ENCODE results near the gene TMEM259. TPM values are rescaled to one million over a fixed set of nuclear protein-coding genes. Genes with fewer than 3 reads are reported as not detected.
A peak's percentile ranks its signal among the peaks of the same experiment; 100 is the strongest.

Gene TMEM259
- total and polyA plus RNA-seq, 2 of the 13 experiments (the other 11 are each of a cell fraction or from before 2014, with no cell fraction given), result 64.7 to 164 TPM

- TF ChIP-seq GTF3A (CRISPR knock-in tag; conservative IDR thresholded peaks at IDR 0.05) (no peak), TMF1 (CRISPR knock-in tag; IDR thresholded peaks at IDR 0.05; ENCODE audit: low read depth) (no peak), TOPORS (CRISPR knock-in tag; IDR thresholded peaks at IDR 0.05) (no peak), ZNF276 (CRISPR knock-in tag; IDR thresholded peaks at IDR 0.05; ENCODE audit: low read depth) (no peak), NR2C2 (CRISPR knock-in tag; IDR thresholded peaks at IDR 0.05; ENCODE audit: borderline replicate concordance) (peak; percentile 98), TBX3 (IDR thresholded peaks at IDR 0.05; ENCODE audit: borderline replicate concordance) (0 out of 2 replicates have a peak, but pooled peaks have one; percentile 8), ZBTB8A (CRISPR knock-in tag; IDR thresholded peaks at IDR 0.05; ENCODE audit: borderline replicate concordance, low read depth) (no peak), SP140L (CRISPR knock-in tag; IDR thresholded peaks at IDR 0.05; ENCODE audit: borderline replicate concordance) (no peak), TOE1 (CRISPR knock-in tag; IDR thresholded peaks at IDR 0.05) (no peak), ATF3 (CRISPR knock-in tag; IDR thresholded peaks at IDR 0.05) (no peak), HNF4A (CRISPR knock-in tag; IDR thresholded peaks at IDR 0.05) (peak; percentile 57), ZNF143 (CRISPR knock-in tag; IDR thresholded peaks at IDR 0.05) (peak; percentile 45; the same call in 1 of the 2 replicates), NFATC3 (CRISPR knock-in tag; IDR thresholded peaks at IDR 0.05) (no peak), ZNF563 (CRISPR knock-in tag; IDR thresholded peaks at IDR 0.05) (peak; percentile 56; the same call in 1 of the 2 replicates), FOXJ3 (CRISPR knock-in tag; IDR thresholded peaks at IDR 0.05; ENCODE audit: borderline replicate concordance) (no peak), RXRA (CRISPR knock-in tag; IDR thresholded peaks at IDR 0.05) (peak; percentile 93), SRSF4 (IDR thresholded peaks at IDR 0.05; ENCODE audit: low read depth, low read length, poor library complexity, severe bottlenecking) (no peak)
- TF ChIP-seq, protein P1, sequence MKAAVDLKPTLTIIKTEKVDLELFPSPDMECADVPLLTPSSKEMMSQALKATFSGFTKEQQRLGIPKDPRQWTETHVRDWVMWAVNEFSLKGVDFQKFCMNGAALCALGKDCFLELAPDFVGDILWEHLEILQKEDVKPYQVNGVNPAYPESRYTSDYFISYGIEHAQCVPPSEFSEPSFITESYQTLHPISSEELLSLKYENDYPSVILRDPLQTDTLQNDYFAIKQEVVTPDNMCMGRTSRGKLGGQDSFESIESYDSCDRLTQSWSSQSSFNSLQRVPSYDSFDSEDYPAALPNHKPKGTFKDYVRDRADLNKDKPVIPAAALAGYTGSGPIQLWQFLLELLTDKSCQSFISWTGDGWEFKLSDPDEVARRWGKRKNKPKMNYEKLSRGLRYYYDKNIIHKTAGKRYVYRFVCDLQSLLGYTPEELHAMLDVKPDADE (CRISPR knock-in tag; IDR thresholded peaks at IDR 0.05), result no peak
Observed at GRCh38 chr19:980133-980998, 40.6 kb downstream of the TMEM259 start (continued).

Data from HepG2 (cell line).